Neuronal stem cell (in vitro differentiated cells): Measurements from ENCODE around the gene PIP.
"Not testable (repeated sequence)": the region's sequence is repeated elsewhere in the genome, so short reads cannot be mapped to it uniquely, and the experiment has no call there.

Source experiments
- DNase-seq: peaks from one replicate; pipeline ENCODE4 v3.0.0-alpha.2; 2013; ENCODE audit warnings: low spot score
- H2AFZ ChIP-seq: one replicate; pipeline ENCODE4 v1.6.1; 2013; ENCODE audit warnings: mild to moderate bottlenecking, low read length, inconsistent platforms
- H2AK5ac ChIP-seq: 2 replicates; pipeline ENCODE4 v1.6.1; 2013; ENCODE audit warnings: low read depth, mild to moderate bottlenecking, inconsistent platforms, low read length, moderate library complexity, mixed read lengths
- H2BK120ac ChIP-seq: 2 replicates; pipeline ENCODE4 v1.6.1; 2013; ENCODE audit warnings: low read depth, mild to moderate bottlenecking, inconsistent platforms, low read length, moderate library complexity, mixed read lengths
- H2BK12ac ChIP-seq: one replicate; pipeline ENCODE4 v1.6.1; 2013; ENCODE audit warnings: low read length, inconsistent platforms
- H2BK15ac ChIP-seq: 2 replicates; pipeline ENCODE4 v1.6.1; 2013; ENCODE audit warnings: mild to moderate bottlenecking, low read length, inconsistent platforms, mixed read lengths
- H2BK5ac ChIP-seq: one replicate; pipeline ENCODE4 v1.6.1; 2013; ENCODE audit warnings: inconsistent platforms, mild to moderate bottlenecking, low read length, moderate library complexity
- H3K14ac ChIP-seq: one replicate; pipeline ENCODE4 v1.6.1; 2013; ENCODE audit warnings: low read length, inconsistent platforms
- H3K18ac ChIP-seq: 2 replicates; pipeline ENCODE4 v1.6.1; 2013; ENCODE audit warnings: low read length, inconsistent platforms
- H3K23ac ChIP-seq: 2 replicates; pipeline ENCODE4 v1.6.1; 2013; ENCODE audit warnings: low read depth, mild to moderate bottlenecking, mixed read lengths, low read length, inconsistent platforms; ENCODE audit not compliant: poor library complexity
- H3K27ac ChIP-seq: replicated peaks from 3 replicates; pipeline ENCODE4 v1.5.1; 2013; ENCODE audit warnings: low read length, inconsistent platforms
- H3K27me3 ChIP-seq, 3 experiments: 2 replicates each; pipeline ENCODE4 v1.6.1; 2013; ENCODE audit warnings: low read length in 3 of 3, mild to moderate bottlenecking in 2 of 3, inconsistent platforms in 1 of 3, low read depth in 1 of 3, mixed read lengths in 1 of 3, moderate library complexity in 1 of 3; ENCODE audit not compliant: control insufficient read depth in 3 of 3, insufficient read depth in 3 of 3
- H3K36me3 ChIP-seq, 2 donors: replicated peaks in 1 of 2; 2 replicates each; pipeline ENCODE4 v1.6.1; 2013; ENCODE audit warnings: low read length in 2 of 2; ENCODE audit not compliant: control insufficient read depth in 2 of 2, insufficient read depth in 2 of 2
- H3K4ac ChIP-seq: 2 replicates; pipeline ENCODE4 v1.6.1; 2013; ENCODE audit warnings: inconsistent platforms, mild to moderate bottlenecking, low read length, moderate library complexity
- H3K4me1 ChIP-seq, 2 donors: 1 replicate in 1 of 2; 2 replicates in 1 of 2; pipeline ENCODE4 v1.6.1; 2013; ENCODE audit warnings: low read length in 2 of 2, low read depth in 1 of 2; ENCODE audit not compliant: control insufficient read depth in 2 of 2, insufficient read depth in 1 of 2
- H3K4me2 ChIP-seq: one replicate; pipeline ENCODE4 v1.6.1; 2013; ENCODE audit warnings: mild to moderate bottlenecking, low read length, inconsistent platforms; ENCODE audit not compliant: insufficient read depth, poor library complexity, severe bottlenecking
- H3K4me3 ChIP-seq, 2 donors: 2 replicates each; pipeline ENCODE4 v1.5.1; 2013; ENCODE audit warnings: low read length in 2 of 2, mild to moderate bottlenecking in 2 of 2, inconsistent platforms in 1 of 2, moderate library complexity in 1 of 2
- H3K79me1 ChIP-seq: one replicate; pipeline ENCODE4 v1.6.1; 2013; ENCODE audit warnings: low read depth, mild to moderate bottlenecking, inconsistent platforms, low read length, moderate library complexity
- H3K9ac ChIP-seq: one replicate; pipeline ENCODE4 v1.6.1; 2013; ENCODE audit warnings: mild to moderate bottlenecking, low read depth, low read length, inconsistent platforms; ENCODE audit not compliant: poor library complexity
- H3K9me3 ChIP-seq, 2 donors: replicated peaks in 1 of 2; 2 replicates each; pipeline versions ENCODE3 to v1.6.1; 2013; ENCODE audit warnings: low read length in 2 of 2, mild to moderate bottlenecking in 2 of 2, inconsistent platforms in 1 of 2, low read depth in 1 of 2, mixed read lengths in 1 of 2, moderate library complexity in 1 of 2; ENCODE audit not compliant: control insufficient read depth in 2 of 2, insufficient read depth in 1 of 2
- H4K8ac ChIP-seq: one replicate; pipeline ENCODE4 v1.6.1; 2013; ENCODE audit warnings: low read depth, mild to moderate bottlenecking, inconsistent platforms, low read length, moderate library complexity
- H4K91ac ChIP-seq: one replicate; pipeline ENCODE4 v1.6.1; 2013; ENCODE audit warnings: low read length, low read depth, mild to moderate bottlenecking, inconsistent platforms; ENCODE audit not compliant: poor library complexity
- WGBS, 2 donors: extraction: QIAGEN DNeasy Blood & Tissue Kit; methylation state at CpG; one replicate each; pipeline ENCODE4 v1.1.7; 2013; ENCODE audit warnings: missing lambda C conversion rate in 2 of 2, mixed read lengths in 1 of 2; ENCODE audit not compliant: insufficient read length in 2 of 2, insufficient replicate concordance in 1 of 2; ENCODE audit errors: extremely low coverage in 2 of 2; 5-methylcytosine and 5-hydroxymethylcytosine counted together

PIP gene

GRCh38 chr7:143148050-143148449 is 16.2 kb downstream of the PIP start:
- no peaks in the 10 kb centered on the region for H3K27me3 ChIP-seq

GRCh38 chr7:143148651-143149050 is 16.8 kb downstream of the PIP start:
- no peaks in the 10 kb centered on the region for H3K79me1 ChIP-seq
- H2BK12ac ChIP-seq, result no peak overlapping the region
- H2AFZ ChIP-seq, result no peak overlapping the region
- H3K18ac ChIP-seq, result no peak overlapping the region
- H2AK5ac ChIP-seq, result no peak overlapping the region
- DNase-seq, result no peak
- H3K9ac ChIP-seq, result no peak overlapping the region
- no peak overlapping the region for H2BK120ac ChIP-seq
- H4K91ac ChIP-seq, result no peak overlapping the region
- no peak overlapping the region for H4K8ac ChIP-seq
- H3K4me1 ChIP-seq, result no peaks in the 10 kb centered on the region
- H3K14ac ChIP-seq, result no peak overlapping the region
- H3K23ac ChIP-seq, result no peak overlapping the region
- peaks cover 0 to 2% of the 10 kb centered on the region in 2 donors for H3K9me3 ChIP-seq
- no peak overlapping the region for H3K4me2 ChIP-seq
- H2BK5ac ChIP-seq, result no peak overlapping the region
- H3K27ac ChIP-seq, result no peak overlapping the region
- H3K36me3 ChIP-seq, result no peaks in the 10 kb centered on the region
- no peaks in the 10 kb centered on the region for H3K27me3 ChIP-seq
- no peak overlapping the region for H2BK15ac ChIP-seq
- H3K4me3 ChIP-seq, result no peak overlapping the region
- H3K4ac ChIP-seq, result no peak overlapping the region

More at GRCh38 chr7:143148050-143148449, 16.2 kb downstream of the PIP start:
- H2AK5ac ChIP-seq, result no peak overlapping the region
- peaks cover 0 to 2% of the 10 kb centered on the region in 2 donors for H3K9me3 ChIP-seq
- no peak overlapping the region for H3K27ac ChIP-seq
- no peak overlapping the region for H2BK15ac ChIP-seq
- H3K4ac ChIP-seq, result no peak overlapping the region
- no peaks in the 10 kb centered on the region for H3K79me1 ChIP-seq
- no peak overlapping the region for H3K18ac ChIP-seq
- H3K4me3 ChIP-seq, result no peak overlapping the region
- no peak overlapping the region for H4K91ac ChIP-seq
- H3K4me1 ChIP-seq, result no peaks in the 10 kb centered on the region
- no peak overlapping the region for H4K8ac ChIP-seq
- no peaks in the 10 kb centered on the region for H3K36me3 ChIP-seq
- H2AFZ ChIP-seq, result no peak overlapping the region
- no peak overlapping the region for H2BK12ac ChIP-seq
- no peak overlapping the region for H3K4me2 ChIP-seq
- no peak overlapping the region for H3K14ac ChIP-seq
- no peak overlapping the region for H3K9ac ChIP-seq
- no CpG with 5 or more reads among the region's 4 CpGs for WGBS, 2 donors
- no peak overlapping the region for H3K23ac ChIP-seq
- no peak for DNase-seq
- no peak overlapping the region for H2BK120ac ChIP-seq
- H2BK5ac ChIP-seq, result no peak overlapping the region

- not testable (repeated sequence) for H2BK5ac ChIP-seq, H3K79me1 ChIP-seq, DNase-seq, H3K4me2 ChIP-seq, H3K36me3 ChIP-seq, H4K8ac ChIP-seq, H3K18ac ChIP-seq, H3K27ac ChIP-seq, H3K14ac ChIP-seq, H2BK12ac ChIP-seq, H3K23ac ChIP-seq, H4K91ac ChIP-seq, H3K9ac ChIP-seq, H2AK5ac ChIP-seq, H2BK15ac ChIP-seq, H3K4me1 ChIP-seq, H3K9me3 ChIP-seq, H3K4me3 ChIP-seq, H2BK120ac ChIP-seq, H2AFZ ChIP-seq, H3K4ac ChIP-seq, H3K27me3 ChIP-seq
- no CpG with 5 or more reads among the region's 6 CpGs for WGBS, 2 donors
Observed at GRCh38 chr7:143150696-143151095, 18.8 kb downstream of the PIP start.

- H3K18ac ChIP-seq, H3K4me1 ChIP-seq, H2BK12ac ChIP-seq, H2BK15ac ChIP-seq, H2BK5ac ChIP-seq, H3K27me3 ChIP-seq, H3K9me3 ChIP-seq, H3K79me1 ChIP-seq, H3K36me3 ChIP-seq, H3K9ac ChIP-seq, H3K14ac ChIP-seq, H3K4ac ChIP-seq, H4K91ac ChIP-seq, H4K8ac ChIP-seq, H2AK5ac ChIP-seq, H3K4me3 ChIP-seq, H2BK120ac ChIP-seq, H3K23ac ChIP-seq, DNase-seq, H2AFZ ChIP-seq, H3K4me2 ChIP-seq, H3K27ac ChIP-seq: not testable (repeated sequence)
- no CpG with 5 or more reads among the region's 3 CpGs for WGBS, 2 donors
Observed at GRCh38 chr7:143158617-143159016, 26.7 kb downstream of the PIP start.
